Hypothalamus (tissue), 51 donors: ENCODE measurements around the gene ANKFN1.

Experiments used
- DNase-seq, 51 donors: peaks; one replicate each; lab custom pipeline; 2025; lab: John Stamatoyannopoulos, UW

ANKFN1 gene

GRCh38 chr17:56142325-56142724, 10.9 kb upstream of the ANKFN1 start:
- DNase-seq = no peak

- DNase-seq = no peak
These were observed 10.5 kb upstream of the ANKFN1 start for GRCh38 chr17:56142781-56143180.

GRCh38 chr17:56144223-56144622, 9.1 kb upstream of the ANKFN1 start:
- no peak for DNase-seq

- DNase-seq = no peak
These were observed 6.7 kb upstream of the ANKFN1 start for GRCh38 chr17:56146534-56146933.

GRCh38 chr17:56148333-56148732, 4.9 kb upstream of the ANKFN1 start:
- DNase-seq = no peak

GRCh38 chr17:56149266-56150036, 3.8 kb upstream of the ANKFN1 start:
- no peak for DNase-seq

GRCh38 chr17:56150649-56151048, 2.6 kb upstream of the ANKFN1 start:
- DNase-seq = no peak

GRCh38 chr17:56157845-56158244, 4.6 kb downstream of the ANKFN1 start:
- no peak for DNase-seq

GRCh38 chr17:56158344-56158743, 5.1 kb downstream of the ANKFN1 start:
- DNase-seq = no peak

- no peak for DNase-seq
These were observed 5.9 kb downstream of the ANKFN1 start for GRCh38 chr17:56158915-56159825.

GRCh38 chr17:56159826-56160380, 6.6 kb downstream of the ANKFN1 start:
- DNase-seq = no peak

- no peak for DNase-seq
These were observed 7.1 kb downstream of the ANKFN1 start for GRCh38 chr17:56160422-56160821.

- DNase-seq = no peak
These were observed 11.9 kb downstream of the ANKFN1 start for GRCh38 chr17:56165072-56165641.

GRCh38 chr17:56167491-56167890, 14.2 kb downstream of the ANKFN1 start:
- DNase-seq = no peak

GRCh38 chr17:56169621-56170020, 16.3 kb downstream of the ANKFN1 start:
- DNase-seq = no peak

- peak in 1 of 51 donors; percentile 19 for DNase-seq
These were observed 18.1 kb downstream of the ANKFN1 start for GRCh38 chr17:56171186-56171959.

GRCh38 chr17:56172517-56172982, 19.3 kb downstream of the ANKFN1 start:
- peak in 23 of 51 donors; percentile 3 to 50 (median 24) for DNase-seq

GRCh38 chr17:56173026-56173425, 19.8 kb downstream of the ANKFN1 start:
- no peak for DNase-seq

GRCh38 chr17:56173958-56174835, 20.9 kb downstream of the ANKFN1 start:
- peak in 4 of 51 donors; percentile 3 to 15 (median 10) for DNase-seq
